ENCODE measurements around the gene GRK5. TPM values are rescaled to one million over a fixed set of nuclear protein-coding genes. Genes with fewer than 3 reads are reported as not detected.
"Not testable (repeated sequence)": the region's sequence is repeated elsewhere in the genome, so short reads cannot be mapped to it uniquely, and the experiment has no call there.

The GRK5 gene
- polyA plus RNA-seq, 3 donors: 17.1 to 18.6 (median 17.7) TPM

DNA sequence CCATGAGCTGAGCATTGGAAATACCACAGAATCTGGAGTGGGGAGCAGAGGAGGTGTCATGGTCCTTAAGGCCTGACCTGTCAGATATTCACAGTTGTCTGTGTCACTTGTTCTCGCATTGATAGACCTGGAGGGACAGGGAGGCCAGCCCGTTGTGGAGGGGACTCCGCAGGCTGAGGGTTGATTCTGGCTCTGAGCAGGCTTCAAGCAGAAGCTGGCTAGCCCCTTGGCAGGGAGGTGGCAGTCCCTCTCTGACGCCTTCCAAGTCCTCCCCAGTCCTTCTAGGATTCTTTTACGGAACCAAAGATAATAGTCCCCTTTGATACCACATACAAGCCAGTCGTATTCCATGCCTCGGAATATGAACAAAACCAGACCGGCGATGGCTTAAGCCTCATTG is 65.4 kb downstream of the GRK5 start:
- DNase-seq: no peak

- DNase-seq: no peak
Measured at GRCh38 chr10:119273413-119273812, 66.0 kb downstream of the GRK5 start.

DNA sequence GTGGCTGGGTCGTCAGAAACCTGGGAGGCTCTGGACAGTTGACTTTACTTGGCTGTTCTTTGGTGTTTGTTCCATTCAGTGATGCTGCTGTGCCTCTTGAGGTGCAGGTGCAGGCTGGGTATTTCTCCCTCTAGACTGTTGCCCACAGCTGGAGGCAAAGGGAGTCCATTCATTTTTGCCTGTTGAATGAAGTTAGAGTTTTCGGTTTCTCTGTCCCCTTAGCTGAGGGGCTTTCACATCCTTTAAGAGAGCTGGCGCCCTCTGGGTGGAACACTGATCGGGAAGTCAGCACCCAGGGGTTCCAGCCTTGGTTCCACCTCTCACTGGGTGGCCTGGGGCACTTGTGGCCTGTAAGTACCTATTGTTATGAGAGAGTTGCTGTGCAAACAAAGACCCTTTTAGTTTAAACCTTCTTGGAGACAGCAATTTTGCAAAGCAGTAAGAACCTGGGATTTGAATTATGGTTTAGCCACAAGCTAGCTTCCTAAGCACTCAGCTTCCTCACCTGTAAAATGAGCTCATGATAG is 67.2 kb downstream of the GRK5 start:
- no peak for DNase-seq

DNA sequence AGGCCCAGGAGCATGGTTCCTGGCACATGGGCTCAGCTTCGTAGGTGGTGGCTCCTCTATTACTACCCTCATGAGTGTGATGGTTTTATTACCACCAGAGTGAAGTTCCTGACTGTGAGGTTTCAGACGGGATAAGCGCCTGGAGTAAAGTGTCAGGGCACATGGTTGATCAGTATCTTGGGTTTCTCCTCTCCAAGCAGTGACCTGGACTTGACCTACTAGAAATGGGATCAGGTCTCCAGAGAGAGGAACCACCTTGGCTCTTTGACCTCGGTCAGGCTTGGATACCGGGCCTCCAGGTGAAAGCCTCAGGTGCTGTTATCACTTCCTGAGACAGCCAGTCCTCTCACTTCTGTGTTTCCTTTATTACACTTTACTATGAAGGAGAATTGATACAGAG is 67.7 kb downstream of the GRK5 start:
- no peak for DNase-seq

DNA sequence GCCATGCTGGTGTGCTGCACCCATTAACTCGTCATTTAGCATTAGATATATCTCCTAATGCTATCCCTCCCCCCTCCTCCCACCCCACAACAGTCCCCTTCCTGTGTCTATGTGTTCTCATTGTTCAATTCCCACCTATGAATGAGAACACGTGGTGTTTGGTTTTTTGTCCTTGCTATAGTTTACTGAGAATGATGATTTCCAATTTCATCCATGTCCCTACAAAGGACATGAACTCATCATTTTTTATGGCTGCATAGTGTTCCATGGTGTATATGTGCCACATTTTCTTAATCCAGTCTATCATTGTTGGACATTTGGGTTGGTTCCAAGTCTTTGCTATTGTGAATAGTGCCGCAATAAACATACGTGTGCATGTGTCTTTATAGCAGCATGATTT is 68.8 kb downstream of the GRK5 start:
- DNase-seq: not testable (repeated sequence)

- no peak for DNase-seq
Measured at GRCh38 chr10:119278126-119278709, 70.8 kb downstream of the GRK5 start.

- DNase-seq: no peak
Measured at GRCh38 chr10:119279441-119279840, 72.1 kb downstream of the GRK5 start.

GRCh38 chr10:119281581-119282071 is 74.3 kb downstream of the GRK5 start:
- DNase-seq: peak; percentile 49

GRCh38 chr10:119282446-119282845 is 75.1 kb downstream of the GRK5 start:
- DNase-seq: no peak

DNA sequence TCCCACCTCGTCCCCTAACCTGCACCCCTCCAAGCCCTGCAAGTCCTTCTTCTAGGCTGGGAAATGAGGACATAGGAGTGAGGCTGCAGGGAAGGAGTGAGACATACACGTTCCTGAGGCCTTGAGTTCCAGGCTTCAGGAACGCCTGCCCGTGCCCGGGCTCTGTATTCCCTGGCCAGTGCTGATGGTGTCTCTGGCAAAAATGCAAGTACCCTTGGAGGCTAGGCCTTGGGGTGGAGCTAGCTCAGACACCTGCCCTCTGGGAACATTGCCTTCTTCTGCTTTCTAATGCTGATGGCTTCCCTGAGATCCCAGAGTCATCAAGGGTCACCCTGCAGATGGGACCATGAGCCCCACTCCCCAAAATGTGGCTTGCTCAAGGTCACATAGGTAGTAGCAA is 76.0 kb downstream of the GRK5 start:
- DNase-seq: no peak

DNA sequence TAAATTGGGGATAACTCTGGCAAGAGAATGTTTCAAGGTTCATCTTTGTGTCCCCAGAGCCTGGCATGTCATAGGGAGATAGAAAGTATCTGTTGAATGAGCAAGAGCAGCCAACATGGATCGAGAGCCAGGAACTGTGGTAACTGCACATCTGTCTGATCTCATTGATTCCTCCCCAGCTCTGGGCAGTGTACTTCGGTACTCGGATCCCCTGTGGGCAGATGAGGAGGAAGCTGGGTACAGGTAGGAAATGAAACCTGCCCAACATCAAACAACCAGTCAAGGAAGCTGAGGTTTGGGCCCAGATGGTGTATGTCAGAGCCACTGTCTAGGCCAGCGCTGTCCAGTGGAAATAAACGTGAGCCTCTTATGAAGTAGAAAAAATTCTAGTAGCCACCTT is 76.4 kb downstream of the GRK5 start:
- DNase-seq: no peak

- no peak for DNase-seq
Measured at GRCh38 chr10:119284679-119285096, 77.3 kb downstream of the GRK5 start.

- no peak for DNase-seq
Measured at GRCh38 chr10:119285495-119286267, 78.3 kb downstream of the GRK5 start.

DNA sequence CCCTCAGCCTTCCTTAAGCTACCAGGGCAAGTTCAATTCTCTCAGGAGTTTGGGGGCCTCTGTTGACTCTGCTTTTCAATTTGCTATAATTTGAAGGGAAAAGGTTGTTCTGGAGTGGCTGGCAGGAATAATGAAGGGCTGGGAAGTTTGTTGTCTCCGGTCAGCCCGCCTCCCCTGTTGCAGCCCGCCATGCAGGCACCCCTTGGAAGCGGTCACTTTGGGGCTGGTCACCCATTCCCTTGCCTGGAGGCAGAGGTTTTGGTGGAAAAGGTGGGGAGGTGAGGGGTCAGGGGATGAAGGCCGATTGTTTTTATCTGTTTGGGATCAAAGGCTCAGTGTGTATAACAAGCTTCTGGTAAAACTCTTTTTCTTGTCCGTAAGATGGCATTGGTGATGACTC is 79.1 kb downstream of the GRK5 start:
- no peak for DNase-seq

DNA sequence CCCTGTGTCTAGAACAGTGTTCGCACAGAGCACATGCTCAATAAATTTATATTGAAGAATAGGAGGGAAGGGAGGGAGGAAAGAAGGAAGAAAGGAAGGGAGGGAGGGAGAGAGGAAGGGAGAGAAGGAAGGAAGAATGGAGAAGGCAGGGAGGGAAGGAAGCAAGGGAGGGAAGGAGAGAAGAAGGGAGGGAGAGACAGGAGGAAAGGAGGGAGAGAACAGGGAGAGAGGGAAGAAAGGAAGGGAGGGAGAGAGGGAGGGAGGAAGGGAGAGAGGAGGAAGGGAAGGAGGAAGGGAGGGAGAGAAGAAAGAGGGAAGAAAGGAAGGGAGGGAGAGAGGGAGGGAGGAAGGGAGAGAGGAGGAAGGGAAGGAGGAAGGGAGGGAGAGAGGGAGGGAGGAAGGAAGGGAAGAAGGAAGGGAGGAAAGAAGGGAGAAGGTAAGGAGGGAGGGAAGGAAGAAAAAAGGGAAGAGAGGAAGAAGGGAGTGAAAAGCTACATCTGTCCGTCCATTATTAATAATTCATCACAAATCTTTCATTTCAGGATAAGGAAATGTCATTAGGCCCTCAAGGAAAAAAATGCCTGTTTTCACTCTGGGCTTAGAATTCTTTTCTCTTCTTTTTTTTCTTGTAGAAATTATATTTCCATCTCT is 79.7 kb downstream of the GRK5 start:
- DNase-seq: no peak

DNA sequence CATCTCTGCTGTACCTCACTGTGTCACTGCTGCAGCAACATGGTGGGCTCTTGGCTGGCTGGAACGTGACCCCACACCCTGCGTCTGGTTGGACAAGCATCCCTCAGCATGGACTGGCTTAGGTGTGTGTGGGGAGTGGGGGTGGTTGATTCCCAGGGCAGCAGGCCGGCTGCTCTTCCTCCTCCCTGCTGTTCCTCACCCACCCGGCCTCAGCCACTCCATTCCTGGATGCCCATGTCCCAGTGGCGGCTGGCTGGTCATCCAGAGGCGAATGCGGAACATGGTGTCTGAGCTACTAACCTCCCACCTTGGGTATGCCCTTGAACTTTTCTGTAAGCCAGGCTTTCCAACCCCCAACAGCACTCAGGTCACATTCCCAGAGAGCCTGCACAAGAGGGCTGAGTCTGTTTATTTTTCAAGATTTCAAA is 81.2 kb downstream of the GRK5 start:
- no peak for DNase-seq

- no peak for DNase-seq
Measured at GRCh38 chr10:119289227-119289920, 82.0 kb downstream of the GRK5 start.

GRCh38 chr10:119290301-119291048 is 83.1 kb downstream of the GRK5 start:
- no peak for DNase-seq

DNA sequence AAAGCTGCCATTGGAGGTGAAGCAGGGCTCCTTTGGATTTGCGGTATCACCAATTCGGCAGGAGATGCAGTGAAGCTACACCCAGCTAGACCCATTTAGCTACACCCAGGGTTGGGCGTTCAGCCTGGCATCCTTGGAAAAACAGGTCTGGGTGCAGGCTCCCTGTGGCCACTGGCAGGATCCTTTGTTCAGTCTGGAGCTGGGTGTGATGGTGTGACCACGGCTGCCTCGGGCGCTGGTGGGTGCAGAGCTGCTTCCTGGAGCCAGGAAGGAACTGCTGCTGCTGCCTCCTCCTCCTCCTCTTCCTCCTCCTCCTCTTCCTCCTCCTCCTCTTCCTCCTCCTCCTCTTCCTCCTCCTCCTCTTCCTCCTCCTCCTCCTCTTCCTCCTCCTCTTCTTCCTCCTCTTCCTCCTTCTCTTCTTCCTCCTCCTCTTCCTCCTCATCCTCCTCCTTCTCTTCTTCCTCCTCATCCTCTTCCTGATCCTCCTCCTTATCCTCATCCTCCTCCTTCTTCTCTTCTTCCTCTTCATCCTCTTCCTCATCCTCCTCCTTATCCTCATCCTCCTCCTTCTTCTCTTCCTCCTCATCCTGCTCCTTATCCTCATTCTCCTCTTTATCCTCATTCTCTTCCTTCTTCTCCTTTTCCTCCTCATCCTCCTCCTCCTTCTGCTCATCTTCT is 84.0 kb downstream of the GRK5 start:
- no peak for DNase-seq

DNA sequence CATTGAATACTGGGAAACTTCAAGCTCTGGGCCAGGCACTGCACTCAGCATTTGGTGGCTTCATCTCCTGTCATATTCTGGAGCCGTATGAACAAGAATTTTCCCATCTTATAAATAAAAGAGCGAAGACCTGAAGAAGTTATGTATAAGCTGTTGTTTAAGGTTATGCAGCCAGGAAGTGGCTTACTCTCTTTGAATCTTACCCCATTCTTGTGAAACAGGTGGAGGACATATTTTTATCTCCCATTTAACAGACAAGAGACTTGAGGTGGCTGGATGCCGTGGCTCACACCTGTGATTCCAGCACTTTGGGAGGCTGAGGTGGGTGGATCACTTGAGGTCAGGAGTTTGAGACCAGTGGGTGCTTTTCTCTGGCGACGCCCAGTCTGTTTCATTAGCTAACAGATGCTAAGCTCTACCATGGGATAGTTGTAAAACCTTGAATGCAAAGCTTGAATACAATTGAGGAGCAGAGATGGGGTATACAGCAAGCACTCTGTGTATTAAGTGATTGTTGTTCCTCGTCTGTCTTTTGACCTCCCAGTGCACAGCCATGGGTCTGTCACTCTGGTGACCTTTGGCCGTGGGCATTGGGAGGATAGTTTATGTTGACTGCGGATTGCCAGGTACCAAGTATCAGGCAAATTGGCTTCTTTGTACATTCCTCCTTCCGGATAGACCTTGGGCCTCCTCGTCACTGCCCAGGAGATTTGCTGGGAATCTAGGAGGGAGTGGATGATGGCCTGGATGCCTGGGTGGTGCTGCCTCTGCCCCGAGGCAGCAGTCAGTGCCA is 85.8 kb downstream of the GRK5 start:
- DNase-seq: no peak

All from renal pelvis (tissue), 4 donors.